Gastroesophageal sphincter (tissue), 3 donors: ENCODE data around the gene NOS3.

Experiments used
- CTCF ChIP-seq, 4 experiments: fragments of 200-600 bp in 2 of 4; fragments of 450-650 bp in 2 of 4; sonication (generic) in 1 of 4; IDR thresholded peaks; one replicate each; pipeline ENCODE4 v1.5.1; 2017 to 2019; ENCODE audit warnings: antibody characterized with exemption in 4 of 4, mild to moderate bottlenecking in 2 of 4, moderate library complexity in 2 of 4
- EP300 ChIP-seq: sonication (generic); formaldehyde crosslinking; IDR thresholded peaks from one replicate; pipeline ENCODE4 v1.6.1; 2017; ENCODE audit warnings: antibody characterized with exemption, mild to moderate bottlenecking
- POLR2AphosphoS5 ChIP-seq: sonication (generic); formaldehyde crosslinking; IDR thresholded peaks from one replicate; pipeline ENCODE4 v1.6.1; 2017; ENCODE audit warnings: antibody characterized with exemption

- TF ChIP-seq POLR2AphosphoS5 (peak; percentile 38), CTCF (IDR thresholded peaks at IDR 0.05) (no peak), EP300 (no peak)
Measured at GRCh38 chr7:150953061-150953997, 37.5 kb upstream of the NOS3 start.
